ENCODE results near the gene TNPO3.

TNPO3 gene

GRCh38 chr7:129054438-129055293 is at the start of gene TNPO3:
TSS of gene TNPO3 (minus strand) at chr7:129055111. CDS start at chr7:129054770, 341 bp downstream.
- TF ChIP-seq CTCF (IDR thresholded peaks at IDR 0.05), result no peak
- Histone ChIP-seq H3K36me3 (no peaks in the 10 kb centered on the region), H3K27me3 (no peaks in the 10 kb centered on the region), H3K4me1 (peaks cover 0 to 30% (median 17%) of the 10 kb centered on the region in 4 donors), H3K9me3 (no peaks in the 10 kb centered on the region), H3K4me3 (peak within 1 kb of the TSS; percentile 72 to 91), H3K27ac (peak within 1 kb of the TSS; percentile 92 to 97)
- DNase-seq, result peak; percentile 91 to 94
- intact Hi-C loops (cut with DNase I; ENCODE audit: low total_unique reads), result no loop called here

GRCh38 chr7:129103561-129104324 is 48.8 kb upstream of the TNPO3 start:
- DNase-seq, result no peak
- no peaks in the 10 kb centered on the region for H3K27me3 ChIP-seq
- no peak overlapping the region for H3K27ac ChIP-seq
- H3K4me3 ChIP-seq, result no peak overlapping the region
- no peaks in the 10 kb centered on the region for H3K9me3 ChIP-seq
- no peaks in the 10 kb centered on the region for H3K36me3 ChIP-seq
- intact Hi-C loops (cut with DNase I; ENCODE audit: low total_unique reads), result no loop called here
- no peak for TF ChIP-seq CTCF (IDR thresholded peaks at IDR 0.05)
- no peaks in the 10 kb centered on the region for H3K4me1 ChIP-seq

- DNase-seq, result no peak
- TF ChIP-seq CTCF (IDR thresholded peaks at IDR 0.05), result no peak
- Histone ChIP-seq H3K9me3 (no peaks in the 10 kb centered on the region), H3K27ac (no peak overlapping the region), H3K36me3 (no peaks in the 10 kb centered on the region), H3K4me1 (no peaks in the 10 kb centered on the region), H3K27me3 (no peaks in the 10 kb centered on the region), H3K4me3 (no peak overlapping the region)
- intact Hi-C loops (cut with DNase I; ENCODE audit: low total_unique reads), result no loop called here
These were observed 46.8 kb upstream of the TNPO3 start for GRCh38 chr7:129101746-129102145.

GRCh38 chr7:129100827-129101166 is 45.9 kb upstream of the TNPO3 start:
- no peak for DNase-seq
- no peak for TF ChIP-seq CTCF (IDR thresholded peaks at IDR 0.05)
- Histone ChIP-seq H3K27me3 (peaks cover 0 to 5% of the 10 kb centered on the region in 2 donors), H3K36me3 (no peaks in the 10 kb centered on the region), H3K27ac (no peak overlapping the region), H3K4me3 (no peak overlapping the region), H3K4me1 (no peaks in the 10 kb centered on the region), H3K9me3 (no peaks in the 10 kb centered on the region)
- intact Hi-C loops (cut with DNase I; ENCODE audit: low total_unique reads), result no loop called here

GRCh38 chr7:129098409-129099084 is 43.6 kb upstream of the TNPO3 start:
- Histone ChIP-seq H3K4me3 (no peak overlapping the region), H3K36me3 (no peaks in the 10 kb centered on the region), H3K4me1 (no peaks in the 10 kb centered on the region), H3K27me3 (peaks cover 0 to 8% of the 10 kb centered on the region in 2 donors), H3K27ac (no peak overlapping the region), H3K9me3 (no peaks in the 10 kb centered on the region)
- intact Hi-C loops (cut with DNase I; ENCODE audit: low total_unique reads), result loop anchor here (10.0 kb wide), 1 partner anchor 194 kb away; no protein-coding TSS in a partner anchor
- no peak for DNase-seq
- no peak for TF ChIP-seq CTCF (IDR thresholded peaks at IDR 0.05)

Data from tibial artery (tissue), 4 donors.